GM12864 (cell line): ENCODE measurements around the gene BICD1.

Experiments used
- DNase-seq: peaks from one replicate; pipeline ENCODE4 v3.0.0-alpha.2; 2011; ENCODE audit warnings: low read depth
- H3K4me3 ChIP-seq: 2 replicates; pipeline ENCODE4 v1.5.1; 2011; ENCODE audit warnings: mild to moderate bottlenecking, low read depth, low read length, control low read depth
- CTCF ChIP-seq: IDR thresholded peaks from 2 replicates; pipeline ENCODE4 v1.5.1; 2011; ENCODE audit warnings: low read depth, mild to moderate bottlenecking, moderate library complexity, low read length, control low read depth, inconsistent platforms; ENCODE audit errors: missing control alignments

Gene BICD1

GRCh38 chr12:32332446-32332845, 225.8 kb downstream of the BICD1 start:
- no peak for TF ChIP-seq CTCF
- no peak overlapping the region for H3K4me3 ChIP-seq
- no peak for DNase-seq

- no peak overlapping the region for H3K4me3 ChIP-seq
- DNase-seq: peak; percentile 24
- TF ChIP-seq CTCF: no peak
Observed at GRCh38 chr12:32334371-32334777, 227.7 kb downstream of the BICD1 start.

- no peak for TF ChIP-seq CTCF
- no peak overlapping the region for H3K4me3 ChIP-seq
- no peak for DNase-seq
Observed at GRCh38 chr12:32336261-32336660, 229.6 kb downstream of the BICD1 start.

- no peak for DNase-seq
- no peak overlapping the region for H3K4me3 ChIP-seq
- TF ChIP-seq CTCF: no peak
Observed at GRCh38 chr12:32343496-32343895, 236.8 kb downstream of the BICD1 start.

GRCh38 chr12:32344047-32344446, 237.4 kb downstream of the BICD1 start:
- no peak for TF ChIP-seq CTCF

GRCh38 chr12:32353540-32353939, 246.9 kb downstream of the BICD1 start:
- no peak overlapping the region for H3K4me3 ChIP-seq
- no peak for DNase-seq
- no peak for TF ChIP-seq CTCF

More at GRCh38 chr12:32344047-32344446, 237.4 kb downstream of the BICD1 start:
- no peak for DNase-seq
- H3K4me3 ChIP-seq: no peak overlapping the region

- TF ChIP-seq CTCF: no peak
- no peak overlapping the region for H3K4me3 ChIP-seq
- DNase-seq: no peak
Observed at GRCh38 chr12:32357601-32358249, 251.1 kb downstream of the BICD1 start.
